PC-3 (cell line): ENCODE measurements around the gene MFAP2. TPM values are rescaled to one million over a fixed set of nuclear protein-coding genes. Genes with fewer than 3 reads are reported as not detected.
"Not testable (repeated sequence)": the region's sequence is repeated elsewhere in the genome, so short reads cannot be mapped to it uniquely, and the experiment has no call there.

ENCODE experiments used
- ATAC-seq: fragments of 200-7000 bp; cut with Tn5 transposase; 2 replicates; pipeline ENCODE4 v1.9.1; 2020; ENCODE audit warnings: mild to moderate bottlenecking, moderate library complexity
- BruUV-seq: library from RNA; stranded (reverse); fragments of 400-500 nt; replicated peaks from 2 replicates; lab custom pipeline; 2021; lab: Mats Ljungman, UMichigan
- CTCF ChIA-PET: fragments of 300-600 bp; sonication (Branson Sonifier 250); formaldehyde crosslinking; loops from one replicate; lab custom pipeline; 2022; ENCODE audit warnings: antibody characterized with exemption; lab: Charles Lee
- POLR2A ChIA-PET: fragments of 300-600 bp; sonication (Branson Sonifier 250); formaldehyde crosslinking; loops from one replicate; lab custom pipeline; 2022; ENCODE audit warnings: antibody characterized with exemption; ENCODE audit not compliant: unreplicated experiment; lab: Charles Lee
- DNase-seq: peaks from one replicate; pipeline ENCODE4 v3.0.0-alpha.2; 2015
- H2AFZ ChIP-seq: fragments of 300-600 bp; sonication (generic); 2 replicates; pipeline ENCODE4 v1.6.0; 2016; ENCODE audit warnings: antibody characterized with exemption, low read length
- H3F3A ChIP-seq: fragments of 300-600 bp; sonication (generic); one replicate; pipeline ENCODE4 v1.6.0; 2017; ENCODE audit warnings: antibody characterized with exemption, low read length, control low read depth, mild to moderate bottlenecking; ENCODE audit not compliant: unreplicated experiment
- H3K27ac ChIP-seq: fragments of 300-600 bp; sonication (generic); 2 replicates; pipeline ENCODE4 v1.5.1; 2016; ENCODE audit warnings: mild to moderate bottlenecking, low read length
- H3K27me3 ChIP-seq: fragments of 300-600 bp; sonication (generic); 2 replicates; pipeline ENCODE4 v1.6.1; 2016; ENCODE audit warnings: low read length, mixed read lengths
- H3K36me3 ChIP-seq: fragments of 300-600 bp; sonication (generic); 2 replicates; pipeline ENCODE4 v1.6.1; 2016; ENCODE audit warnings: low read depth, mixed run types, low read length, mixed read lengths
- H3K4me1 ChIP-seq: fragments of 300-600 bp; sonication (generic); 2 replicates; pipeline ENCODE4 v1.5.1; 2016; ENCODE audit warnings: low read length; ENCODE audit not compliant: insufficient read depth
- H3K4me2 ChIP-seq: fragments of 300-600 bp; sonication (generic); 2 replicates; pipeline ENCODE4 v1.6.0; 2016; ENCODE audit warnings: low read length
- H3K4me3 ChIP-seq: fragments of 300-600 bp; sonication (generic); 2 replicates; pipeline ENCODE4 v1.5.1; 2016; ENCODE audit warnings: mild to moderate bottlenecking, low read length, mixed read lengths
- H3K79me2 ChIP-seq: fragments of 300-600 bp; sonication (generic); 2 replicates; pipeline ENCODE4 v1.6.1; 2017; ENCODE audit warnings: low read length, mixed read lengths
- H3K9ac ChIP-seq: fragments of 300-600 bp; sonication (generic); 2 replicates; pipeline ENCODE4 v1.6.0; 2016; ENCODE audit warnings: mild to moderate bottlenecking, low read length
- H3K9me2 ChIP-seq: fragments of 300-600 bp; sonication (generic); replicated peaks from 2 replicates; pipeline ENCODE4 v1.6.1; 2016; ENCODE audit warnings: mixed run types, low read length, mixed read lengths
- H3K9me3 ChIP-seq: fragments of 300-600 bp; sonication (generic); 2 replicates; pipeline ENCODE4 v1.6.1; 2016; ENCODE audit warnings: low read length, mixed read lengths
- H4K20me1 ChIP-seq: fragments of 300-600 bp; sonication (generic); 2 replicates; pipeline ENCODE4 v1.6.1; 2016; ENCODE audit warnings: low read length, mixed read lengths
- EZH2 ChIP-seq: fragments of 300-600 bp; sonication (generic); IDR thresholded peaks from one replicate; pipeline ENCODE4 v1.6.1; 2017; ENCODE audit warnings: antibody characterized with exemption, mild to moderate bottlenecking, low read length; ENCODE audit not compliant: unreplicated experiment
- EZH2phosphoT487 ChIP-seq: fragments of 300-600 bp; sonication (generic); IDR thresholded peaks from 2 replicates; pipeline ENCODE4 v1.6.1; 2018; ENCODE audit warnings: mild to moderate bottlenecking, antibody characterized with exemption, low read length, borderline replicate concordance
- intact Hi-C: fragments of 100-400 bp; cut with micrococcal nuclease; formaldehyde crosslinking; loops from 2 replicates; pipeline ENCODE4 v1.9.0; 2023
- total RNA-seq: library from RNA; depleted of rRNA; stranded (reverse); fragments of >200 nt; gene quantifications from 2 replicates; pipeline ENCODE4 v1.2.3, GENCODE V29; 2014
- TF ChIP-seq, protein P1 (sequence below): fragments of 300-600 bp; sonication (generic); conservative IDR thresholded peaks from 2 replicates; pipeline ENCODE4 v1.5.1; 2017; ENCODE audit warnings: antibody characterized with exemption, low read depth, mild to moderate bottlenecking, low read length

The MFAP2 gene
- total RNA-seq, 1 experiment from 2014 or later = 1.8 TPM

DNA sequence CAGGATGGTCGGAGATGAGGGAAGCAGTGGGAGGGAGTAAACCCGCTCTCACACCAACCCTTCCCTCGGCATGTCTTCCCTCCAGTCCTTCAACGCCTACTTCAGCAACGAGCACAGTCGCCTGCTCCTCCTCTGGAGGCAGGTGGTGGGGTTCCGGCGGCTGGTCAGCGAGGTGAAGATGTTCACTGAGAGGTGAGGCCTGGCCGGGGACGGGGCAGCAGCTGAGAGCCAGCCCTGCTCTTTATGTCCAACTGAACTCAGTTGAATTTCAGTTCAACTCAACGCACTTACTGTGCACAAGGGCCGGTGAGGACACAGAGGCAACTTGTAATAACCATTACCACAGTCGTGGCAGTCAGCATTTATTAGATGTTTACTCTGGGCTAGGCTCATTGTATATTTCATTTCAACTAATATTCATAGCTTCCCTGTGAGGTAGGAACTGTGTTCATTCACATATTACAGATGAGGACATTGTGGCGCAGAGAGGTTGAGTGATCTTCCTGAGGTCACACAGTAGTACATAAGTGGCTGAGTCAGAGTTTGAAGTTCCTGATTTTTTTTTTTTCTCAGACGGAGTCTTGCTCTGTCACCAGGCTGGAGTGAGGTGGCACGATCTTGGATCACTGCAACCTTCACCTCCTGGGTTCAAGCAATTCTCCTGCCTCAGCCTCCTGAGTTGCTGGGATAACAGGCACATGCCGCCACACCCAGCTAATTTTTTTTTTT is 49.0 kb downstream of the MFAP2 start:
- H3K9me3 ChIP-seq, H2AFZ ChIP-seq, H3K4me1 ChIP-seq, intact Hi-C loops, H3K79me2 ChIP-seq, POLR2A ChIA-PET, CTCF ChIA-PET, H3K4me3 ChIP-seq, H3K27me3 ChIP-seq, H3K9ac ChIP-seq, H3K27ac ChIP-seq, BruUV-seq, H3K9me2 ChIP-seq, H3F3A ChIP-seq, H4K20me1 ChIP-seq, ATAC-seq, H3K36me3 ChIP-seq, H3K4me2 ChIP-seq, DNase-seq: not testable (repeated sequence)

DNA sequence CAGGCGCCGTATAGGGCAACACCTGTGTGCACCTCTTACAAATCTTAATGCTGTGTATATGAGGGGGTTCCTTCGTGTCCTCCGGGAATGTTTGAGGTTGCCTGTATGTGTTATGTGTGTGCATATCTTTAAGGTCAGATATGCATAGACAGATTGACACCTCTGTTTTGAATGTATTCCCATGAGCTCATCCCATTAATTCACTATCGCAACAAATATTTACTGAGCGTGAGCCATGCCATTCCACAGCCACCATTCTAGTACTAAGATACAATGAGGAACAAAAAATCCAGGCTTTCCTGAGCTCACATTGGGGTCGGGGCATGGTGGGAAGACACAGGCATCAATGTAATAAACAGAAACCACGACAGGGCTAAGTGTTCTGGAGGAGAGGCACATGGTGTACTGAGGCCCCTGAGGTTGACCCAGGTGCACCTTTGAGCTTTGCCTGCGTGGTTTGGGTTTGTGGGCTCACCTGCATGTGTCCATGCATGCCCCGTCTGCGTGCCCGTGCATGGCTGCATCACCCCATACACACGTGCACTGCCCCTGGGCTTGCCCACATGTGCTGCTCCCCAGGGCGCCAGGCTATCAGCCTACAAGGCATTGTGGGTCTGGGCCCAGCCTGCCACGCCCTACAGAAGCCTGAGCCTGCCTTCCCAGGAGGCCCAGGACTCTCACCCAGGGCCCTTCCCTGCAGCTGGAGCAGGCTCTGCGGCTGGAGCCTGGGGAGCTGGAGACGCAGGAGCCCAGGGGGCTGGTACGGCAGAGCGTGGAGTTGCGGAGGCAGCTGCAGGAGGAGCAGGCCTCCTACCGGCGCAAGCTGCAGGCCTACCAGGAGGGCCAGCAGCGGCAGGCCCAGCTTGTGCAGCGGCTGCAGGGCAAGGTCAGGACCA is 51.0 kb downstream of the MFAP2 start:
- H3K4me3 ChIP-seq, H3K27ac ChIP-seq, intact Hi-C loops, H3K27me3 ChIP-seq, H3K36me3 ChIP-seq, H3F3A ChIP-seq, BruUV-seq, H3K9me2 ChIP-seq, H4K20me1 ChIP-seq, H3K4me1 ChIP-seq, H3K4me2 ChIP-seq, H3K79me2 ChIP-seq, H3K9ac ChIP-seq, H2AFZ ChIP-seq, POLR2A ChIA-PET, ATAC-seq, DNase-seq, H3K9me3 ChIP-seq, CTCF ChIA-PET: not testable (repeated sequence)

DNA sequence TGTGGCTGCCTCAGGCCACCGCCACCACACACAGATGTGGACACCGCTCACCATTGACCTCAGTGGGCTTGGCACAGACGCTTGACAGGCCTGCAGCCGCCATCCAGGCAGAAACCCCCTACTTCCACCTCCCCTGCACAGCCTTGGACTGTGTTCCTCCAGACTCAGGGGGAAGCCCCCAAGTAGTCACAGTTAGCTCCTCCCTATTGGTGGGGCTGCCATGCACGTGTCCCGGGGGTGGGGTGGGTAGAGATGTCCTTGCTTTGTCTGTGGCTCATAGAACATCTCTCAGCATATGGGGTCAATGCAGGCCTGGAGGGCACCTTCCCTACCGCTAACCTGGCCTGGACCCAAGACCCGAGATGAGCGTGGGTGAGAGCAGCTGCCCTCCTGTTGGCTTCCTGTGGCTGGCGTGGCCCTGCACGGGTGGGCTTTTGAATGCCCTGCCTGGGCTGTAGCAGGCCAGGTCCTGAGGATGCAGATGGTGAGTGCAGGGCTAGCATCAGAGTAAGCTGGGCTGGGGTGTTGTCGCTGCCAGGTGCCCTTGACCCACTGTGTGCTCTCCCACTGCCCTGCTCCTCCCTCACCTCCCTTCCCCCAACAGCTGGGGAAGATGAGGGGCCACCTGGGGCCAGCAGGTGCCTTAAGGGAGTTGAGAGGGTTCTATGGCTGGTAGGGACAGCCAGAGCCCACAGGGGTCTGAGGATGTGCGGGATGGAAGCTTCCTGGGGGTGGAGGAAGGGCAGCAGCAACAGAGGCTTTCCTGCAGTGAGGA is 52.5 kb downstream of the MFAP2 start:
- no peaks in the 10 kb centered on the region for H4K20me1 ChIP-seq
- H3K9me2 ChIP-seq = no peaks in the 10 kb centered on the region
- no peak overlapping the region for H3K27ac ChIP-seq
- no peak for DNase-seq
- no peak overlapping the region for H3K9ac ChIP-seq
- no peaks in the 10 kb centered on the region for H3K79me2 ChIP-seq
- H3K36me3 ChIP-seq = no peaks in the 10 kb centered on the region
- no peaks in the 10 kb centered on the region for H3K9me3 ChIP-seq
- ATAC-seq = no peak
- H3K4me2 ChIP-seq = no peak overlapping the region
- no peaks in the 10 kb centered on the region for H3K4me1 ChIP-seq
- no peak overlapping the region for H2AFZ ChIP-seq
- H3K4me3 ChIP-seq = no peak overlapping the region
- TF ChIP-seq EZH2 (no peak), EZH2phosphoT487 (no peak)
- TF ChIP-seq, protein P1, sequence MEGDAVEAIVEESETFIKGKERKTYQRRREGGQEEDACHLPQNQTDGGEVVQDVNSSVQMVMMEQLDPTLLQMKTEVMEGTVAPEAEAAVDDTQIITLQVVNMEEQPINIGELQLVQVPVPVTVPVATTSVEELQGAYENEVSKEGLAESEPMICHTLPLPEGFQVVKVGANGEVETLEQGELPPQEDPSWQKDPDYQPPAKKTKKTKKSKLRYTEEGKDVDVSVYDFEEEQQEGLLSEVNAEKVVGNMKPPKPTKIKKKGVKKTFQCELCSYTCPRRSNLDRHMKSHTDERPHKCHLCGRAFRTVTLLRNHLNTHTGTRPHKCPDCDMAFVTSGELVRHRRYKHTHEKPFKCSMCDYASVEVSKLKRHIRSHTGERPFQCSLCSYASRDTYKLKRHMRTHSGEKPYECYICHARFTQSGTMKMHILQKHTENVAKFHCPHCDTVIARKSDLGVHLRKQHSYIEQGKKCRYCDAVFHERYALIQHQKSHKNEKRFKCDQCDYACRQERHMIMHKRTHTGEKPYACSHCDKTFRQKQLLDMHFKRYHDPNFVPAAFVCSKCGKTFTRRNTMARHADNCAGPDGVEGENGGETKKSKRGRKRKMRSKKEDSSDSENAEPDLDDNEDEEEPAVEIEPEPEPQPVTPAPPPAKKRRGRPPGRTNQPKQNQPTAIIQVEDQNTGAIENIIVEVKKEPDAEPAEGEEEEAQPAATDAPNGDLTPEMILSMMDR = no peak
- H3F3A ChIP-seq = no peaks in the 10 kb centered on the region
- no peaks in the 10 kb centered on the region for H3K27me3 ChIP-seq
- ChIA-PET CTCF (no interaction called here), POLR2A (no interaction called here)
- no TSS peak for BruUV-seq
- intact Hi-C loops = no loop called here
